Panc1 (cell line): ENCODE measurements around the gene TMEM258. TPM values are rescaled to one million over a fixed set of nuclear protein-coding genes. Genes with fewer than 3 reads are reported as not detected.

Experiments
- ATAC-seq: fragments of 200-7000 bp; cut with Tn5 transposase; 2 replicates; pipeline ENCODE4 v1.9.1; 2020; ENCODE audit warnings: mild to moderate bottlenecking, moderate library complexity
- BruUV-seq: library from RNA; stranded (reverse); fragments of 400-500 nt; replicated peaks from 2 replicates; lab custom pipeline; 2021; lab: Mats Ljungman, UMichigan
- CTCF ChIA-PET: fragments of 300-600 bp; sonication (Branson Sonifier 250); formaldehyde crosslinking; loops from one replicate; lab custom pipeline; 2022; ENCODE audit warnings: antibody characterized with exemption; lab: Charles Lee
- POLR2A ChIA-PET: fragments of 300-600 bp; sonication (Branson Sonifier 250); formaldehyde crosslinking; loops from one replicate; lab custom pipeline; 2022; ENCODE audit warnings: antibody characterized with exemption; lab: Charles Lee
- DNase-seq: peaks from one replicate; pipeline ENCODE4 v3.0.0-alpha.2; 2010; ENCODE audit warnings: low read depth, low spot score
- H3K27ac ChIP-seq: 2 replicates; pipeline ENCODE4 v1.5.1; 2011; ENCODE audit warnings: mild to moderate bottlenecking, low read length, inconsistent platforms
- H3K27me3 ChIP-seq: fragments of 200-500 bp; sonication (Bioruptor generic); 2 replicates; pipeline ENCODE4 v1.6.0; 2014; ENCODE audit warnings: low read length, inconsistent platforms; ENCODE audit not compliant: control insufficient read depth, insufficient read depth
- H3K36me3 ChIP-seq: fragments of 200-500 bp; sonication (Bioruptor generic); 2 replicates; pipeline ENCODE4 v1.5.1; 2014; ENCODE audit warnings: inconsistent platforms, mild to moderate bottlenecking, low read length, moderate library complexity; ENCODE audit not compliant: control insufficient read depth, insufficient read depth
- H3K4me1 ChIP-seq: 2 replicates; pipeline ENCODE4 v1.5.1; 2011; ENCODE audit warnings: inconsistent platforms, mild to moderate bottlenecking, low read length, moderate library complexity; ENCODE audit not compliant: control insufficient read depth, insufficient read depth
- H3K4me3 ChIP-seq, 2 experiments: 2 replicates each; pipeline ENCODE4 v1.5.1; 2011 to 2012; ENCODE audit warnings: low read depth in 2 of 2, low read length in 2 of 2, mild to moderate bottlenecking in 2 of 2, inconsistent platforms in 1 of 2, moderate library complexity in 1 of 2
- H3K9me3 ChIP-seq: fragments of 200-500 bp; sonication (Bioruptor generic); 2 replicates; pipeline ENCODE4 v1.5.1; 2014; ENCODE audit warnings: low read depth, mild to moderate bottlenecking, inconsistent platforms, low read length, moderate library complexity; ENCODE audit not compliant: control insufficient read depth, insufficient read depth
- CTCF ChIP-seq: fragments of 450-650 bp; IDR thresholded peaks from 2 replicates; pipeline ENCODE4 v1.5.1; 2017; ENCODE audit warnings: mild to moderate bottlenecking
- POLR2AphosphoS5 ChIP-seq: IDR thresholded peaks from 2 replicates; pipeline ENCODE4 v1.6.1; 2012; ENCODE audit warnings: mild to moderate bottlenecking, low read depth, low read length, moderate library complexity
- REST ChIP-seq, 2 experiments: IDR thresholded peaks; 2 replicates each; pipeline ENCODE4 v1.6.1; 2011 to 2012; ENCODE audit warnings: low read depth in 2 of 2, control low read depth in 1 of 2, low read length in 1 of 2, mild to moderate bottlenecking in 1 of 2, moderate library complexity in 1 of 2; ENCODE audit not compliant: insufficient read depth in 1 of 2
- SIN3A ChIP-seq: IDR thresholded peaks from 2 replicates; pipeline ENCODE4 v1.6.1; 2012; ENCODE audit warnings: low read depth, mild to moderate bottlenecking, low read length, moderate library complexity, borderline replicate concordance; ENCODE audit not compliant: insufficient read depth
- TCF7L2 ChIP-seq: IDR thresholded peaks from 2 replicates; pipeline ENCODE4 v1.6.1; 2011; ENCODE audit warnings: mild to moderate bottlenecking, low read depth, low read length, inconsistent platforms
- in situ Hi-C: cut with HindIII; loops from 2 replicates; pipeline ENCODE4 v1.10.0; 2016; ENCODE audit warnings: low sequenced_read_pairs, low pct_unique_long_range_greater_than_20kb
- intact Hi-C: fragments of 100-400 bp; cut with micrococcal nuclease; formaldehyde crosslinking; loops from one replicate; pipeline ENCODE4 v1.10.0; 2022; ENCODE audit not compliant: unreplicated experiment
- total RNA-seq: library from RNA; stranded (reverse); gene quantifications from one replicate; pipeline ENCODE4 v1.2.1, GENCODE V29; 2021; ENCODE audit not compliant: unreplicated experiment

TMEM258 gene
- total RNA-seq, 1 experiment from 2014 or later = 139 TPM

- Histone ChIP-seq H3K4me1 (peaks cover 7% of the 10 kb centered on the region), H3K27me3 (no peaks in the 10 kb centered on the region), H3K27ac (no peak overlapping the region), H3K36me3 (no peaks in the 10 kb centered on the region), H3K4me3 (no peak overlapping the region), H3K9me3 (no peaks in the 10 kb centered on the region)
- no peak for DNase-seq
- no peak for ATAC-seq
- intact Hi-C loops = no loop called here
- ChIA-PET POLR2A (no interaction called here), CTCF (no interaction called here)
- TF ChIP-seq CTCF = no peak
- no peak for TF ChIP-seq POLR2AphosphoS5
- no peak for TF ChIP-seq REST (IDR thresholded peaks at IDR 0.05; ENCODE audit: insufficient read depth in 1 of 2, low read depth in 2 of 2, low read length in 1 of 2)
- TF ChIP-seq TCF7L2 = no peak
- TF ChIP-seq SIN3A = no peak
- no TSS peak for BruUV-seq
- in situ Hi-C loops = no loop called here
Measured at GRCh38 chr11:61763930-61764605, 28.3 kb downstream of the TMEM258 start.

GRCh38 chr11:61762798-61763197, 29.6 kb downstream of the TMEM258 start:
- peaks cover 7% of the 10 kb centered on the region for H3K4me1 ChIP-seq
- POLR2A ChIA-PET = no interaction called here

More at GRCh38 chr11:61762798-61763197, 29.6 kb downstream of the TMEM258 start:
- no peak for TF ChIP-seq CTCF
- no peak for TF ChIP-seq TCF7L2
- no peak for TF ChIP-seq POLR2AphosphoS5
- no peak for TF ChIP-seq SIN3A
- TF ChIP-seq REST (IDR thresholded peaks at IDR 0.05; ENCODE audit: insufficient read depth in 1 of 2, low read depth in 2 of 2, low read length in 1 of 2) = no peak
- in situ Hi-C loops = no loop called here
- no peaks in the 10 kb centered on the region for H3K36me3 ChIP-seq
- no peak for ATAC-seq
- no peak overlapping the region for H3K27ac ChIP-seq
- no TSS peak for BruUV-seq
- no peaks in the 10 kb centered on the region for H3K27me3 ChIP-seq
- H3K9me3 ChIP-seq = no peaks in the 10 kb centered on the region
- H3K4me3 ChIP-seq = no peak overlapping the region
- DNase-seq = no peak
- CTCF ChIA-PET = interaction anchor here (1.0 kb wide), 1 partner anchor 24 kb away, joined by 3 read pairs; no protein-coding TSS in a partner anchor
- intact Hi-C loops = no loop called here
